Measurements from ENCODE around the gene DPYD.

- TF ChIP-seq EZH2 (IDR thresholded peaks at IDR 0.05; ENCODE audit: low read length, unreplicated experiment) = no peak
- no peak for TF ChIP-seq CTCF (conservative IDR thresholded peaks at IDR 0.05; ENCODE audit: low read depth, low read length)
- no peak for TF ChIP-seq EZH2phosphoT487 (IDR thresholded peaks at IDR 0.05; ENCODE audit: borderline replicate concordance, low read length)
These were observed 108.8 kb downstream of the DPYD start for GRCh38 chr1:97812076-97812475.

All from PC-3 (cell line).